Activated CD8-positive, alpha-beta T cell treated with anti-CD3 and anti-CD28 coated beads for 36 hours (primary cell): ENCODE results near the gene GPR84. TPM values are rescaled to one million over a fixed set of nuclear protein-coding genes. Genes with fewer than 3 reads are reported as not detected.

Experiments used
- ATAC-seq: fragments of 200-7000 bp; cut with Tn5 transposase; one replicate; pipeline ENCODE4 v1.10.0; 2021; ENCODE audit warnings: mild to moderate bottlenecking, moderate library complexity
- CTCF ChIA-PET: fragments of 350-600 bp; sonication (Branson Sonifier 250); formaldehyde crosslinking; loops from one replicate; lab custom pipeline; 2021; ENCODE audit warnings: antibody characterized with exemption; lab: Charles Lee
- POLR2A ChIA-PET: fragments of 350-600 bp; sonication (Branson Sonifier 250); formaldehyde crosslinking; loops from one replicate; lab custom pipeline; 2021; ENCODE audit warnings: antibody characterized with exemption; lab: Charles Lee
- DNase-seq: peaks from one replicate; pipeline ENCODE4 v3.0.0-alpha.2; 2020
- H3K27ac Mint-ChIP-seq: one replicate; pipeline ENCODE4 v1.8.0; 2021; ENCODE audit warnings: mild to moderate bottlenecking, mixed read lengths
- H3K27me3 Mint-ChIP-seq: one replicate; pipeline ENCODE4 v1.8.0; 2021; ENCODE audit warnings: mixed read lengths
- H3K36me3 Mint-ChIP-seq: one replicate; pipeline ENCODE4 v1.8.0; 2021; ENCODE audit warnings: low read depth, mixed read lengths
- H3K4me1 Mint-ChIP-seq: one replicate; pipeline ENCODE4 v1.8.0; 2021; ENCODE audit warnings: low read depth, mixed read lengths
- H3K4me3 Mint-ChIP-seq: one replicate; pipeline ENCODE4 v1.8.0; 2021; ENCODE audit warnings: mild to moderate bottlenecking, moderate library complexity, mixed read lengths
- H3K9me3 Mint-ChIP-seq: one replicate; pipeline ENCODE4 v1.8.0; 2021; ENCODE audit warnings: mixed read lengths
- CTCF ChIP-seq: fragments of 200-600 bp; IDR thresholded peaks from one replicate; pipeline ENCODE4 v1.8.0; 2022; ENCODE audit warnings: antibody characterized with exemption, mild to moderate bottlenecking
- intact Hi-C: fragments of 100-400 bp; cut with micrococcal nuclease; formaldehyde crosslinking; loops from one replicate; pipeline ENCODE4 v1.10.0; 2022
- total RNA-seq, 2 experiments: library from RNA; stranded (reverse); gene quantifications; one replicate each; pipeline ENCODE4 v1.2.3, GENCODE V29; 2021

GPR84 gene
- total RNA-seq, 2 experiments from 2014 or later: not detected

- no peak overlapping the region for H3K27ac Mint-ChIP-seq
- no peaks in the 10 kb centered on the region for H3K27me3 Mint-ChIP-seq
- H3K9me3 Mint-ChIP-seq: no peaks in the 10 kb centered on the region
These were observed 22.8 kb upstream of the GPR84 start for GRCh38 chr12:54387114-54387467.

GRCh38 chr12:54386403-54387113 is 22.3 kb upstream of the GPR84 start:
- Mint-ChIP-seq H3K27ac (no peak overlapping the region), H3K4me3 (no peak overlapping the region), H3K4me1 (peaks cover 12% of the 10 kb centered on the region), H3K36me3 (no peaks in the 10 kb centered on the region), H3K9me3 (no peaks in the 10 kb centered on the region), H3K27me3 (no peaks in the 10 kb centered on the region)
- intact Hi-C loops: no loop called here
- ChIA-PET POLR2A (interaction anchor here (0.7 to 1.1 kb wide), 2 partner anchors 25 to 98 kb away, joined by 3 read pairs; no protein-coding TSS in a partner anchor), CTCF (interaction anchor here (1.0 to 2.7 kb wide), 10 partner anchors 13 to 167 kb away, joined by 3 to 24 read pairs (median 4); partner anchors contain the start of gene COPZ1)
- ATAC-seq: no peak
- no peak for DNase-seq
- TF ChIP-seq CTCF: no peak

More at GRCh38 chr12:54387114-54387467, 22.8 kb upstream of the GPR84 start:
- intact Hi-C loops: no loop called here
- ATAC-seq (no peak), DNase-seq (no peak)
- Mint-ChIP-seq H3K36me3 (no peaks in the 10 kb centered on the region), H3K4me1 (peaks cover 16% of the 10 kb centered on the region), H3K4me3 (no peak overlapping the region)
- ChIA-PET CTCF (interaction anchor here (1.0 to 2.7 kb wide), 11 partner anchors 8 to 167 kb away, joined by 3 to 24 read pairs (median 4); partner anchors contain the start of gene COPZ1), POLR2A (no interaction called here)
- TF ChIP-seq CTCF: no peak

- DNase-seq: no peak
- intact Hi-C loops: no loop called here
- TF ChIP-seq CTCF: no peak
- Mint-ChIP-seq H3K4me3 (no peak overlapping the region), H3K36me3 (no peaks in the 10 kb centered on the region), H3K4me1 (peaks cover 12% of the 10 kb centered on the region), H3K9me3 (no peaks in the 10 kb centered on the region), H3K27ac (no peak overlapping the region), H3K27me3 (no peaks in the 10 kb centered on the region)
- ATAC-seq: no peak
- CTCF ChIA-PET: interaction anchor here (1.7 to 7.9 kb wide), 3 partner anchors 14 to 17 kb away, joined by 10 to 74 read pairs (median 24); no protein-coding TSS in a partner anchor
- POLR2A ChIA-PET: interaction anchor here (0.9 to 1.1 kb wide), 3 partner anchors 32 to 136 kb away, joined by 3 to 4 read pairs (median 3); no protein-coding TSS in a partner anchor
These were observed 21.1 kb upstream of the GPR84 start for GRCh38 chr12:54385251-54385914.

GRCh38 chr12:54384591-54385041 is 20.3 kb upstream of the GPR84 start, which contains the start of gene ZNF385A:
TSS of gene ZNF385A (minus strand) at chr12:54384733. CDS start at chr12:54384514, 219 bp downstream.
- CTCF ChIA-PET: interaction anchor here (1.3 to 7.9 kb wide), 3 partner anchors 9 to 16 kb away, joined by 3 to 74 read pairs (median 10); no protein-coding TSS in a partner anchor
- DNase-seq (no peak), ATAC-seq (no peak)
- no peaks in the 10 kb centered on the region for H3K9me3 Mint-ChIP-seq
- POLR2A ChIA-PET: interaction anchor here (0.9 to 1.1 kb wide), 2 partner anchors 33 to 136 kb away, joined by 3 to 4 read pairs; no protein-coding TSS in a partner anchor
- H3K36me3 Mint-ChIP-seq: no peaks in the 10 kb centered on the region
- no peak within 1 kb of the TSS for H3K4me3 Mint-ChIP-seq
- intact Hi-C loops: loop anchor here (5.0 kb wide), 1 partner anchor 92 kb away; no protein-coding TSS in a partner anchor
- H3K4me1 Mint-ChIP-seq: peaks cover 11% of the 10 kb centered on the region
- H3K27ac Mint-ChIP-seq: no peak within 1 kb of the TSS
- no peaks in the 10 kb centered on the region for H3K27me3 Mint-ChIP-seq
- no peak for TF ChIP-seq CTCF
